Measurements from ENCODE around the gene ELK3. TPM values are rescaled to one million over a fixed set of nuclear protein-coding genes. Genes with fewer than 3 reads are reported as not detected.

ELK3 gene
- total and polyA plus RNA-seq, 7 donors: 3.7 to 13.9 (median 9.6) TPM

DNA sequence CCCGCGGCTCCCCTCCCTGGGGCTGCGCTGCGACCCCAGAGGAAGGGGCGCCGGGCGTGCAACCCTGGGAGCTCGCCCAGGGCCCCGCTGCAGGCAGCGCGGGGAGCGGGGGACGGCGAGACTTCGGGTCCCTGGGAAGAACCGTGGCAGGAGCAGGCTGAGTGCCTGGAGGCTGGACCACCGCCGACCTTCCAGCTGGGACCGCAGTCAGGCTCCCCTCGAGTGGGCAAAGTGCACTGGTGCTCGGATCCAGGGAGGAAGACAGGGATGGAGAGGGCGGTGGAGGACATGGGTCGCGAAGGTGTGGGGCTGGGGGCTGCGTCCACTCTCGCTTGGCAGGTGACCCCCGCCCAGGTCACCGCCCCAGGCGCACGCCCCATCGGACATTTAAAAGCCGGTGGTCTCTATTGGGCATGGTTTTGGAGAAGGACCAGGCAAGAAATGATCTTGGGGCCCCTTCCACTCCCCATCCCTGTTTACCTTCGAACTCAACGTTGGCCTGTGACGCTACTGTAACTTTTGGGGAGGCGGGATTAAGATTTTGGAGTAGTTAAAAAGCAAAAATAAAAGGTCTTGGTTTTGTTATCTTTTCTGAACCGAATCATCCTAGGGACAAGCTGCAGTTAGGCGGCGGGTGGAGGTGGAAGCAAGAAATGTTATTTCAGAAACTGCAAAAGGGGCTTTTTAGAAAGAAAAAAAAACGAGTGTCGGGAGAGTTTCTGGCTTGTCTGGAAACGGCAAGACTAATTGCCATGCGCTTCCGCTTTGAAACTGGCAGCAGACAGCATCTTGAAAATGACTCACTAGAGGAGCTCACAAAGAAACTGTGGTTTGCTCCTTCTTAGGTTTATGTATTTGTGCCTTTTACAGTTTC, 1.0 kb downstream of the ELK3 start:
- H3K9me3 ChIP-seq: no peaks in the 10 kb centered on the region
- no peaks in the 10 kb centered on the region for H3K4me1 ChIP-seq
- DNase-seq (peak; percentile 32 to 56), ATAC-seq (peak in 2 of 4 donors; percentile 40 to 64)
- TF ChIP-seq, protein P1, sequence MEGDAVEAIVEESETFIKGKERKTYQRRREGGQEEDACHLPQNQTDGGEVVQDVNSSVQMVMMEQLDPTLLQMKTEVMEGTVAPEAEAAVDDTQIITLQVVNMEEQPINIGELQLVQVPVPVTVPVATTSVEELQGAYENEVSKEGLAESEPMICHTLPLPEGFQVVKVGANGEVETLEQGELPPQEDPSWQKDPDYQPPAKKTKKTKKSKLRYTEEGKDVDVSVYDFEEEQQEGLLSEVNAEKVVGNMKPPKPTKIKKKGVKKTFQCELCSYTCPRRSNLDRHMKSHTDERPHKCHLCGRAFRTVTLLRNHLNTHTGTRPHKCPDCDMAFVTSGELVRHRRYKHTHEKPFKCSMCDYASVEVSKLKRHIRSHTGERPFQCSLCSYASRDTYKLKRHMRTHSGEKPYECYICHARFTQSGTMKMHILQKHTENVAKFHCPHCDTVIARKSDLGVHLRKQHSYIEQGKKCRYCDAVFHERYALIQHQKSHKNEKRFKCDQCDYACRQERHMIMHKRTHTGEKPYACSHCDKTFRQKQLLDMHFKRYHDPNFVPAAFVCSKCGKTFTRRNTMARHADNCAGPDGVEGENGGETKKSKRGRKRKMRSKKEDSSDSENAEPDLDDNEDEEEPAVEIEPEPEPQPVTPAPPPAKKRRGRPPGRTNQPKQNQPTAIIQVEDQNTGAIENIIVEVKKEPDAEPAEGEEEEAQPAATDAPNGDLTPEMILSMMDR (IDR thresholded peaks at IDR 0.05): no peak
- no peaks in the 10 kb centered on the region for H3K36me3 ChIP-seq (ENCODE audit: insufficient read depth in 1 of 2, low read depth in 1 of 2)
- WGBS, 3 donors: 0 to 1% (median 1%) methylated on average over 29 to 44 of the region's 44 CpGs
- H3K27ac ChIP-seq: peak overlapping the region; percentile 60
- H3K4me3 ChIP-seq: peak overlapping the region; percentile 74
- intact Hi-C loops (cut with DNase I): no loop called here
- H3K27me3 ChIP-seq (ENCODE audit: insufficient read depth in 3 of 3, low read length in 2 of 3): peaks cover 0 to 25% (median 6%) of the 10 kb centered on the region in 3 donors

DNA sequence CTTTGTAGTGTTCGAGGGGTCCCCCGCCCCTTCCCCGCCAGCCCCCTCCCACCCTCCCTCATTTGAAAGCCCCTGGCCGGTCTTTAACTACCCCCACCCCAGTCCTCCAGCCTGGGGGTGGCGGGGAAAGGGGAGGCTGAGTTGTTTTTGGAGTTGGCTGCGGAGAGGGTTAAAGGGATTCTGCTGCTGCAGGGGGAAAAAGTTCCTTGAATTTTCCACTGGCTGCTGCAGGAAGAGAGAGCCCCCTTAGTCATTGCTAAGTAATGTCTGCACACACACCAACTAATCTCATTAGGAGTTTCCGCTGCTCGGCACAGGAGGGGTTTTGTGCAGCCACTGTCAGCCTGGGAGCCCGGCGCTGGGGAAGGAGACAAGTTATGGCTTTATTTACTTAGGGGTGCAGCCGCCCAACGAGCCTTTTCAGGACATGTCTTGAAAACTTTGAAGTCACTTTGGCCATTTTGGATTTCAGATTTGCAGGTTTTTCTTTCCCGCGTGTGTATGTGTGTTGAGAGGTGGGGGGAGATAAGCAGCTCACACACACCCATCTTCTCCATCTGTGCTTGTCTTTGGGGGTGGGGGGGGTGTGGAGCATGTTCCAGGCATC, 1.8 kb downstream of the ELK3 start:
- Histone ChIP-seq H3K9me3 (no peaks in the 10 kb centered on the region), H3K4me1 (no peaks in the 10 kb centered on the region), H3K27me3 (ENCODE audit: insufficient read depth in 3 of 3, low read length in 2 of 3) (peaks cover 0 to 25% (median 6%) of the 10 kb centered on the region in 3 donors), H3K27ac (peak overlapping the region; percentile 60), H3K4me3 (peak overlapping the region; percentile 74), H3K36me3 (ENCODE audit: insufficient read depth in 1 of 2, low read depth in 1 of 2) (no peaks in the 10 kb centered on the region)
- DNase-seq (no peak), ATAC-seq (peak in 1 of 4 donors; percentile 23)
- TF ChIP-seq, protein P1 (IDR thresholded peaks at IDR 0.05): no peak
- intact Hi-C loops (cut with DNase I): no loop called here
- WGBS, 3 donors: 11 to 15% (median 12%) methylated on average over 14 of the region's 14 CpGs

DNA sequence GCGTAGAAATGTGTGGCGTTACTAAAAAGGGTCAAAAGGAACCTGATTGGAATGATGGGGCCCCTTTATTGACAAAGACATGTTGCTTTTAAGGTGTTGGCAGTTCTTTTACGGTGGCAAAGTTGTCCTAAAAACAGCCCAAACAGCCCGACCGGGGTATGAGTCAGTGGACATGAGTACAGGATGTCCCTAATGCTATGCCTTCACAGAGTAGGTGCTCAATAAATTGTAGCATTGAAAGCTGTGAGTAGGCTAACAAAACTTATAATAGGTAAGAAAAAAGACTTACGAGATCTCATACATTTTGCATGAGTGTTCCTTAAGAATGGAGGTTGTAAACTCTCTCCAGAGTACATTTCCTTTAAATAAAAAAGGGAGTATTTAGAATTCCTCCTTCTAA, 2.6 kb downstream of the ELK3 start:
- TF ChIP-seq, protein P1 (IDR thresholded peaks at IDR 0.05): no peak
- Histone ChIP-seq H3K27me3 (ENCODE audit: insufficient read depth in 3 of 3, low read length in 2 of 3) (peaks cover 0 to 25% (median 6%) of the 10 kb centered on the region in 3 donors), H3K27ac (peak overlapping the region; percentile 60), H3K36me3 (ENCODE audit: insufficient read depth in 1 of 2, low read depth in 1 of 2) (no peaks in the 10 kb centered on the region), H3K4me3 (peak overlapping the region; percentile 74), H3K9me3 (no peaks in the 10 kb centered on the region), H3K4me1 (no peaks in the 10 kb centered on the region)
- intact Hi-C loops (cut with DNase I): no loop called here
- ATAC-seq (no peak), DNase-seq (no peak)
- 61 to 64% (median 62%) methylated on average over 6 of the region's 6 CpGs for WGBS, 3 donors

DNA sequence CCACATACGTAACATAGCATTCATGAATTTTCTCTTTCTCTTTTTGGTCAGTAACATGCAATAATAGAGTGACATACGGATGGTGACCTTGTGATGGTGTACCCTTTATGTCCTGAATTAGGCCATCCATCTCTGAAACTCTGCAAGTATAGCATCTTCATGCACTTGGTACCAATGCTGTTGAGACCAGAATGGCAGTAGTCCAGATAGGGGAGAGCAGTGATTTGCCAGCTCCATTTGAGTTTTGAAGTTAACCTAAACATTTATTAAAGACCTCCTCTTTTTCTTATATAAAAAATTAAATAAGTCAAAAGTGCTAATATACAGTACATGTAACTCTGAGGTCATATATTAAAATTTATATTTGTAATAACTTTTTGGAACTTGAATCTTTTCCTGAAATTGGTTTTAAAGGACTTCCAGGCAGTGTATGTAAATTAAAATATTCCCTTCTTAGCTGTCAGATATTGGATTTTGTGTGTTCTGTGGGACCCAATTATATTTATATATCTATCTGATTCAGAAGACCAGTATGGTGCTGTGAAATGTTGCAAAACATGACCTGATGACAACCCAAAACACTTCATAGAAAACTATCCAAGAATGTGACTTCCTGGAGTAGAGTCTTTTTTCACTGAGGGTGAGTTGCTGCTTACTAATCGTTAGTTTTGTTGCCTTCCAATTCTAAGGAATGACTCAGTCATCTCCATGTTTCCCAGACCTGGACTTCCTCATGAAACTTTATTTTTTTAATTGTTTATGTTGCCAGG, 3.5 kb downstream of the ELK3 start:
- ATAC-seq (peak in 3 of 4 donors; percentile 40 to 60 (median 54)), DNase-seq (no peak)
- Histone ChIP-seq H3K36me3 (ENCODE audit: insufficient read depth in 1 of 2, low read depth in 1 of 2) (no peaks in the 10 kb centered on the region), H3K27ac (no peak overlapping the region), H3K4me3 (peak overlapping the region; percentile 74), H3K4me1 (no peaks in the 10 kb centered on the region), H3K9me3 (no peaks in the 10 kb centered on the region), H3K27me3 (ENCODE audit: insufficient read depth in 3 of 3, low read length in 2 of 3) (peaks cover 0 to 22% (median 8%) of the 10 kb centered on the region in 3 donors)
- 30 to 52% (median 49%) methylated on average over 3 of the region's 3 CpGs for WGBS, 3 donors
- TF ChIP-seq, protein P1 (IDR thresholded peaks at IDR 0.05): no peak
- intact Hi-C loops (cut with DNase I): no loop called here

All from psoas muscle (tissue), 8 donors.